ENCODE data around the gene STK32C.
A peak's percentile ranks its signal among the peaks of the same experiment; 100 is the strongest.
"Not testable (repeated sequence)": the region's sequence is repeated elsewhere in the genome, so short reads cannot be mapped to it uniquely, and the experiment has no call there.

STK32C gene

DNA sequence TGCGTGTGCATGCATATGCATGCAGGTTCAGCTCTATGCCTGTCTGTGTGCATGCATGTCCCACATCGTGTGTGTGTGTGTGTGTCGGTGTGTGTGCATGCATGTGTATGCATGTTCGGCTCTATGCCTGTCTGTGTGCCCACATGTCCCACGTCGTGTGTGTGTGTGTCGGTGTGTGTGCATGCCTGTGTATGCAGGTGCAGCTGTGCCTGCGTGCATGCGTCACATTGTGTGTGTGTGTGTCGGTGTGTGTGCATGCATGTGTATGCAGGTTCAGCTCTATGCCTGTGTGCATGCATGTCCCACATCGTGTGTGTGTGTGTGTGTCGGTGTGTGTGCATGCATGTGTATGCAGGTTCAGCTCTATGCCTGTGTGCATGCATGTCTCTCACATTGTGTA is 39.8 kb downstream of the STK32C start:
- not testable (repeated sequence) for DNase-seq (ENCODE audit: low read depth, low spot score)

DNA sequence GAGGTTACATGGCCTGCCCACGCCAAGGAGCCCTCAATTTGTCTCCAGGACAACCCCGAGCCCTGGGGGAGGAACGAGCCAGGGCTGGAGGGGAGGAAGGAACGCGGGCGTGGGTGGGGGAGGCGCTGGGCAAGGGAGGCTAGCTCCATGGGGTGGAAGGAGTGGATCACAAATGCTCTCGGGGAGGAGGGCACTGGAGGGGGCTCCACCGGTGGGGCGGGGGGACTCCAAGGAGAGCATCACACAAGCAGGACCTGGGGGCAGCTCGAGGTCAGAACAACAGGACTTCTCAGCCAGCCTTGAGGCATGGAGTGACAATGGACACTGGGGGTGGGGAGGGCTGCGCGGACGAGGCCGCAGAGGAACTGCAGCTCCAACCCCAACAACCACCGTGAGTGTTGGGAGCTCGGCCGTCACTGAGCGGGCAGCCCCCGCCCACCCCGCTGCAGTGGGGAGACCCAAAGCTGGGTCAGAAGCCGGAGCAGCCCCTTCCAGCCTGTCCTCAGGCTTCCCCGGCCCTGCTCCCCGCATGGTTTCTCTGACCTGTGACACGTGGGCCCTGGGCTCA is 41.1 kb downstream of the STK32C start:
- DNase-seq (ENCODE audit: low read depth, low spot score), result no peak

DNA sequence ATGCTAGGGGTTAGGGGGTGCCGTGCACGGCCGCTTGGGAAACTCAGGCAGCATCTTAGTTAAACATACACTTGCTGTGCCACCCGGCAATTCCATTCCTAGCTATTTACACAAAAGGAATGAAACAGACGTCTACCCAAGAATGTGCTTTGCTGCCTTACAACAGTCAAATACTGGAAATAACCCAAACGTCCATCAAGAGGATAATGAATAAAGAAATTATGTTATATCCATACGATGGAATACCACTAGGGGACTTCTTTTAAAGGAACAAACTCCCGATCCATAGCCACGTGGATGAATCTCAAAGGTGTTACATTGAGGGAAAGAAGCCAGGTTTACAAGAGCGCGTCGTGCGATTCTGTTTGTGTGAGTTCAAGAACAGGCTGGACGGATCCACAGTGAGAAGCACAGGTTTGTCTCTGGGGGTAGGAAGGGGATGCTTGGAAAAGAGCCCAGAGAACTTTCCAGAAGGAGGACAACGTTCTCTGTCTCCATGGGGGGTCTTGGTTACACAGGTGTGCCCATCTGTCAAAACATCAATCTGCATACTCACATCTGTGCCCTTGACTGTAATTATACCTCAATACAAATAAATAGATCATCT is 41.8 kb downstream of the STK32C start:
- no peak for DNase-seq (ENCODE audit: low read depth, low spot score)

DNA sequence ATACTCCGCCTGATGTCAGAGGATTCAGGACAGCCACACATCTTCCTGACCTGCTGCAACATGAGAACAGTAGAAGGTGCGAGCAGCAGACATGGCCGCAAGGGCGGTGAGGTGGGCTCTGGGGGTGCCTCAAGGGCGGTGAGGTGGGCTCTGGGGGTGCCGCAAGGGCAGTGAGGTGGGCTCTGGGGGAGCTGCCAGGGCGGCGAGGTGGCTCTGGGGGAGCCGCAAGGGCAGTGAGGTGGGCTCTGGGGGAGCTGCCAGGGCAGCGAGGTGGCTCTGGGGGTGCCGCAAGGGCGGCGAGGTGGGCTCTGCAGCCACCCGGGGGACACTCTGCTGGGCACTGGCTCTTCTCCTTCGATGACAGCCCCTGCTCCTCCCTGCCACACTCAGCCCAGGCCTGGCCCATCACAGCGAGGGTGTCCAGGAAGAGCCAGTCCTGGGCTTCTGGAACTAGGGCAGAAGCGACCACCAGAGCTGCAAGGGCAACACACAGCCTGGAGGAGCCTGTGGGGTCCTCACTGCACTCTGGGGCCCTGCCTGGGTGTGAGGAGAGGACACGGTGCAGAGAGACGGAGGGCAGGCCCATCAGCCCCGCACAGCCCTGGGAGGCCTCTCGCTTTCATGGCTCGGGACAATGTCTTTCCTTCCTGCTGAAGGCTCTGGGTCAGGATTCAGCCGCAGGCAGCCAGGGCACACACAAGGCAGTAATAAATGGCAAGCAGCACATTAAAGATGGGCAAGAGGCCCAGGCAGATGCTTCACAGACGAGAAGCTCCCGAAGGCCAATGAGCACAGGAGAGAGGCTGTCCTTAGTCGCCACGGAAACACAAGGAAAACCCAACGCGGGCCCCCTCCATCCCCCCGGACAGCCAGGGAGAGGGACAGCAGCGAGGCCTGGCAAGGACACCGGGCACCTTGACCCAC is 42.5 kb downstream of the STK32C start:
- no peak for DNase-seq (ENCODE audit: low read depth, low spot score)

DNA sequence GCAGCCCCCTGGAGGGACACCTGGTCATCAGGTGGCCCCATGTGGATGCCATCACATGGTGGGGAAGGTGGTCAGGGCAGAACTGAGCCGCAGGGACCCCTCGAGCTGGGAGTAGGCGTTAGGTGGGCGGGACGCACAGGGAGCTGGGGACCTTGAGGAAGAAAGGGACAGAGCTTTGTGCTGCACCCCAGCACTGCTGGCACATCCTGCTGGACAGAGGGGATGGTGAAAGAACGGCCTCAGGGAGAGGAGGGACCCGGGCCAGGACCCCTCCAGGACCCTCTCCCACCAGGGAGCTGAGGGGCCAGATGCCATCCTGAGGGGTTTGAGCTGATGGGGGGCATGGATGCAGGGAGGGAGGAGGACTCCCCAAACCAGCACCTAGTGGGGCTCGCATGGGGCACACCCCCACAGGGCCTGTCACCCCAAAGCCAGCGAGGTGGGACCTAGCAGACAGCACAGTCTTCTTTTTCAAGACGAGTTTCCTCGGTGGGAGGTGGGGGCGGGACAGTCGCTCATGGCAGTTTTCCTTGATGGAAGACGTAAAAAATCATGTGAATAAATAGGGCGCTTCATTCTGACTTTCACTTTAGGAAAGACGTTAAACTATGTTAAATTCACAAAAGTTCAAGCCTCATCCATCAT is 43.3 kb downstream of the STK32C start:
- DNase-seq (ENCODE audit: low read depth, low spot score), result no peak

DNA sequence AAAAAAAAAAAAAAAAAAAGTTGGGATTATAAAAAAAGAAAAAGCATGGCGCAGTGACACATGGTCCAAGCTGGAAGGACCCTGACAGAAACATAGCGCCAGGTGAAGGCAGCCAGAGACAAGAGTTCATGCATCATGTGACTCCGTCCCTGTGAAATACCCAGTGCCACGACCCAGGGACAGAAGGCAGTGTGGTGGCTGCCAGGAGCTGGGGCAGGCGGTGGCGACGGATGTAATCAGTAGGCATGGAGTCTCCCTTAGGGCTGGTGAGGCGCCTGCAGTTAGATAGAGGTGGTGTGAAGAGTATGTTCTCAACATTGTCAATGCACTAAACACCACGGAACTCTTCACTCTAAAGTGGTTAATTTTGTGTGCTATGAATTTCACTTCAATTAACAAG is 43.9 kb downstream of the STK32C start:
- DNase-seq (ENCODE audit: low read depth, low spot score), result no peak

DNA sequence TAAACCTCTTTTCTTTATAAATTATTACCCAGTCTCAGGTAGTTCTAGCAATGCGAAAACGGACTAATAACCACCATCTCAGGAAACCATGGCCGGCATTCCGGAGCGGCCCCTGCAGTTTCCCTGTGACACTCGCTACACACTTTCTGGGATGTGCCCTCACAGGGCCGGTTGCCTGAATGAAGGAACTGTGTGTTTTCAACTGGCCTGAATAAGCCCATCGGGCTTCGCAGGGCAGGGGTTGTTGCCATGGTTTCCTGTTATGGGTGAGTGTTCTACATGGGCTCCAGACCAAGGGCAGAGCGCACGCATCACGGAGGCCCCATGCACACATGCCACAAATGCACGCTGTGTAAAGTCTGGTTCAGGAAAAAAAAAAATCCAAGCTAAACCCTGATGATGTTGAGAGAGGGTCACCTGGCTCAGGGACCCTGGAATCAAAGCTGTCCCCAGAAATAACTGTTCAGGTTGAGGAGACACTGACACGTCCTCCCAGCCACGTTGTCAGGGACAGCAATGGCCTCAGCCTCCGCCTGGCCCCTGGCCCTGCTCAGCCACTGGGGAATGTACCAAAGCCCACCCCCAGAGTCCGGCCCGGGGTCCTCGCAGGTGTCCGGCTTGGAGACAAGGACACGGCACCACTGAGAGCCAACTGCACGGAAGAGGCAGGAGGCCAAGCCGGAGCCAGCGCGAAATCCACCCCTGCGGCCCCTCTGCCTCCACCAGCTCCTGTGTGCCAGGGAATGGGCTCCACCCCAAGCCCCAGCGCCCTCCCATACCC is 47.9 kb downstream of the STK32C start:
- no peak for DNase-seq (ENCODE audit: low read depth, low spot score)

DNA sequence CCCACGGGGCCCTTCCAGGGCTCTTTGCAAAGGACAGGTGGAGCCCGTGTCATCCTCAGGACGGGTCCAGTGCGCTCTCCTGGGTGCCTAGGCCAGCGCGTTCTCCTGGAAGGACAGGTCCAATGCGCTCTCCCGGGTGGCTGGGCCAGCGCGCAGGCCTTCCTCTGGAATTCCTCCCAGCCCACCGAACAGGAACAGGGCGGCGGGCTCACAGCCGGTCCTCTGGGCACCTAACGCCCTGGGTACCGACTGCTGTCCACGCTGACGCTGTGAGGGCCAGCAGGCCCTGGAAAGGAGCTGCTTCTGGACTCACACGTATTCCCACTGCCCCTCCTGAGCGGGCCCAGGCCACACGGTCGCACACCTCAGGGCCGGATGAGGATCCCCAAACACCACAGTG is 49.3 kb downstream of the STK32C start:
- no peak for DNase-seq (ENCODE audit: low read depth, low spot score)

DNA sequence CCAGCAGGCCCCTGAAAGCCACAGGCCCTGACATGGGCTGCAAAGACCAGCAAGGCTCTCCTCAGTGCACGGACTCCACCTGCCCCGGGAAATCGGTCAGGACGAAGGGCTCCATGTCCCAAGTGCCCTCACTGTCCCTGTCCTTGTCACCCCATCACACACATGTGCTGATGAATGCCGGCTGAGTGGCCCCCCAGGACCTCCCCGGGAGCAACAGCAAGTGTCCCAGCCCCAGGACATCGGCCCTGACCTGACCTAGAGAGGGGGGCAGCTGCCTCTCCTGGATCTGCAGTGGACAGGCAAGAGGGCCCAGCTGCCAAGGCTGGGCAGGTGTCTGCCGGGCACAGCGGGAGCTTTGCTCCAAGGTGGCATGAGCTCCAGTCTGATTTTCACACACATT is 49.8 kb downstream of the STK32C start:
- no peak for DNase-seq (ENCODE audit: low read depth, low spot score)

DNA sequence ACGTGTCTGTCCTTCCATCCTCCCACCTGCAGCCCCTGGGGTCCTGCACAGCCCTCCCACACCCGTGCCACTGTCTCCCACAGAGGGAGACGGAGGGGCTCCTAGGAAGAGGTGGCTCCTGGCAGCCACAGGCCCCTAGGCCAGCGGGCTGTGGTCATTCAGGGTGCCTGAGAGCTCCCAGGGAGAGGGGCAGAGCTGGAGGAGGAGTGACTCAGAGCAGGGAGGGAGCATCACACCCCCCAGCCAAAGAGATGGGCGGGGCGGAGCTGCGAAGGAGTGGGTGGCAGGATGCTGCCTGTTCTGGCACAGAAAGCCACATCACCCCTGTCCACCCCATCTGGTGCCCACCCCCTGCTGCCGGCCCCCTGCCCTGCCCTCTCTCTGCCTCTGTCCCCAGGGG is 50.5 kb downstream of the STK32C start:
- DNase-seq (ENCODE audit: low read depth, low spot score), result no peak

DNA sequence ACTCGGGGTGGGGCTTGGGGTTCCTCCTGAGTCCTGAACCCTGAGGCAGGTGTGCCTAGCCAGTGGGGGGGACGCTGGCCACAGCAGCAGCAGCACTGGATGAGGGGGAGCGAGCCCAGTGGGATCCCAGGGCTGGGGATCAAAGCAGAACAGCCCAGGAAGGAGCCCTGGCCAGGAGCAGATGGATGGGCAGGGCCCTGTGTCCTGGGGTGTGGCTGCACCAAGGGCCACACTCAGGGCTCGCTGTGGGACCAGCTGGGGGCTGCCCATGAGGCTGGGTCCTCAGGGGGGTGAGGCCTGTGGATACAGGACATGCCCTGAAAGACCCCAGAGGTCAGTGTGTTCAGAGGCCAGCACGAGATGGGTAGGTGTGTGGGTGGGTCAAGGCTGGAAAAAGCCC is 50.9 kb downstream of the STK32C start:
- no peak for DNase-seq (ENCODE audit: low read depth, low spot score)

DNA sequence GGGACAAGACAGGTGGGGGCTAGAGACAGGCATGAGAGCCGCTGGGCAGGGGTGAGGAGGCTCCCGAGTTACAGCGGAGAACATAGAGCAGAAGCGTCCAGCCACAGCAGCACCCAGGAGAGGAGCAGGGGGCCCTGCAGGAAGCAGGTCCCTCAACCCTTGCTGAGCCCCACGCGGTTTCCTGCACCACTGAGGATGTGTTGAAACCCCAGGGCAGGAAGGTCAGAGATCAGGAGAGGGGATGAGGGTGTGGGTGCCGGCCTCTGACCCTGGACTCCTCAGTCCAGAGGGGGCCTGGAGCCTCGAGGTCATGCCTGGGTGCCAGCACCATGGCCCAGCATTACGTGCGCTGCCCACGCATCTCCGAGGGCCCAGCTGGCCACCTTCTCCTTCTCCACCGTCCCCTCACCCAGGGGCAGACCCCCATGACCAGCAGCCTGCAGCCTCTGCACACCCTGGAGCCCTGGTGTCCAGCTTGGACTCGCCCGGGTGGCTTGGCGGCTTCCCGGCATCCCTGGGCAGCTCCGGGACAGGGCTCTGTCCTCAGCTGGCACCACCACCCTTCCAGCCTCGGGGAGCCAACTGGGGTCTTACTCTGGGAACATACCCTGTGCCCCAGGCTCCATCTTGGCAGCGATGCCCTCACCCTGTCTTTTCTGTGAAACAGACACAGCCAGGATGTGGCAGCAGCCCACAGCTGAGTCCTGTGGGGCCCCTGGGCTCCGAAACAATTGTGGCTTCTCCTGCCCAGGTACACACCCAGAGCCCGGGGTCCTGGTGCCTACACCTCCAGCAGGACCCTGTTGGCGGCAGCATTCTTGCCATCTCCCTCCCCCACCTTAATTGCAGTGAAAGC is 52.0 kb downstream of the STK32C start:
- DNase-seq (ENCODE audit: low read depth, low spot score), result no peak

DNA sequence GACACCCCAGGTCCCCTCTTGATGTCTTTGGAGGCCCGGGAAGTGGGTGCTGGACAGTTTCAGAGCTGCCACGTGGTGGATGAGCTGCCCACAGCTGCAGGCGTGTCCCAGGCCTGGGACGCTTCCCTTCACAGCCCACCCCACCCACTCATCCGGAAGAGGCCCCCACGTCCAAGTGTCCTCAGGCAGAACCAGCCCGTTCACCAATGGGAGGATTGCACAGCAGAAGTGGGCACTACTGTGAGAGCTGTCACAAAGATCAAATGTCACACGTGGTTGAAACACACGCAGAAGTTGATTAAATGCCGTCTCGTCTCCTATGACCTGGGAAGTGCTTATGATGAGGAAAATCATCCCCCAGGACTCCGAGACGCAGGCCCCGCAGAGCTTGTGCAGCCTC is 52.9 kb downstream of the STK32C start:
- DNase-seq (ENCODE audit: low read depth, low spot score), result no peak

DNA sequence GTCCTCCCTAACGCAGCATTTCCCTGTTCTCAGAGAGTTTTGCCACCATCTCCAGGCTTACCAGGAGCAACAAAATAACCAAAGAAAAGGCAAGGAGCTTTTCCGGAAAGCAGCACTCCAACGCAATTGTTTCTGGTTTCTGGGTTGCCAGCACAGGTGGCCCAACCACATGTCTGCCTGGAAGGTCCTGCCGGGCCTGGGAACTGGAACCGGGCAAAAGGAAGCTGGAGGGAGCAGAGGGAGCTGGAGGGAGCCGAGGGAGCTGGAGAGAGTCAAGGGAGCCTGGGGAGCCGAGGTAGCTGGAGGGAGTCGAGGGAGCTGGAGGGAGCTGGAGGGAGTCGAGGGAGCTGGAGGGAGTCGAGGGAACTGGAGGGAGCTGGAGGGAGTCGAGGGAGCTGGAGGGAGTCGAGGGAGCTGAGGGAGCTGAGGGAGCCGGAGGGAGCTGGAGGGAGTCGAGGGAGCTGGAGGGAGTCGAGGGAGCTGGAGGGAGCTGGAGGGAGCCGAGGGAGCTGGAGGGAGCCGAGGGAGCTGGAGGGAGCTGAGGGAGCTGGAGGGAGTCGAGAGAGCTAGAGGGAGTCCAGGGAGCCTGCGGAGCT is 54.6 kb downstream of the STK32C start:
- DNase-seq (ENCODE audit: low read depth, low spot score), result peak; percentile 17

DNA sequence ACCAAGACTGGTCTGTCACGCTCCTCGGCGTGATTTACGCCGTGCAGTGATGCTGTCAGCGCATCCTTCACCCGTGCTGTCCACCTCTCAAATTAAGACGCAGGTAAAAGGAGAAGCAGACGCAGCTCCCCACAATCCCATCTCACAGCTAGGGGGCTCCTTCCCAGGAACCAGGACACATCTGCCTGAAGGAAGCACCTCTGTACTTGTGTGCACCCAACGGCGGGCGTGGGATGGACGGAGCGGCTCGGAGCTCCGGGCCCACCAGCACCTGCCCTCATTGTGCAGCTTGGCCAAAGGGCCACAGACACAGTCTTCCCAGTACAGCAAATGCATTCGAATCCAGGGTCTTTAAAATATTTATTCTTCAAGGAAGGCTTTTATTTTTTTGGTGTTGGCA is 55.3 kb downstream of the STK32C start:
- DNase-seq (ENCODE audit: low read depth, low spot score), result no peak

DNA sequence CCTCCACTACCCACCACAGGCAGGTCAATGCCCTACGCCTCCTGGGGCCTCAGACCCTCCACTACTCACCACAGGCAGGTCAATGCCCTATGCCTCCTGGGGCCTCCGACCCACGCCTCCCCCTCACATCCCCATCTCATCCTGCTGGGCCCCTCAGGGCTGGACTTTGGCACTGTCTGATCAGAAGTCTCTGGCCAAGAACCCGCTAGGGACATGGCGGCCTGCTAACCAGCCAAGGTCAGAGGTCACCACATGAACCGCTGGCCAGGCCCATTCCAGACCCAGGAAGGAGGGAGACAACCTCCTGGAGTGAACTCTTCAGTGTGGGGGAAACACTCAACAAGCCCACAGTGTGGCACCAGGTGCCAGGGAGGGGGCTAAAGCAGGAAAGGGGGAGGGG is 55.8 kb downstream of the STK32C start:
- no peak for DNase-seq (ENCODE audit: low read depth, low spot score)

DNA sequence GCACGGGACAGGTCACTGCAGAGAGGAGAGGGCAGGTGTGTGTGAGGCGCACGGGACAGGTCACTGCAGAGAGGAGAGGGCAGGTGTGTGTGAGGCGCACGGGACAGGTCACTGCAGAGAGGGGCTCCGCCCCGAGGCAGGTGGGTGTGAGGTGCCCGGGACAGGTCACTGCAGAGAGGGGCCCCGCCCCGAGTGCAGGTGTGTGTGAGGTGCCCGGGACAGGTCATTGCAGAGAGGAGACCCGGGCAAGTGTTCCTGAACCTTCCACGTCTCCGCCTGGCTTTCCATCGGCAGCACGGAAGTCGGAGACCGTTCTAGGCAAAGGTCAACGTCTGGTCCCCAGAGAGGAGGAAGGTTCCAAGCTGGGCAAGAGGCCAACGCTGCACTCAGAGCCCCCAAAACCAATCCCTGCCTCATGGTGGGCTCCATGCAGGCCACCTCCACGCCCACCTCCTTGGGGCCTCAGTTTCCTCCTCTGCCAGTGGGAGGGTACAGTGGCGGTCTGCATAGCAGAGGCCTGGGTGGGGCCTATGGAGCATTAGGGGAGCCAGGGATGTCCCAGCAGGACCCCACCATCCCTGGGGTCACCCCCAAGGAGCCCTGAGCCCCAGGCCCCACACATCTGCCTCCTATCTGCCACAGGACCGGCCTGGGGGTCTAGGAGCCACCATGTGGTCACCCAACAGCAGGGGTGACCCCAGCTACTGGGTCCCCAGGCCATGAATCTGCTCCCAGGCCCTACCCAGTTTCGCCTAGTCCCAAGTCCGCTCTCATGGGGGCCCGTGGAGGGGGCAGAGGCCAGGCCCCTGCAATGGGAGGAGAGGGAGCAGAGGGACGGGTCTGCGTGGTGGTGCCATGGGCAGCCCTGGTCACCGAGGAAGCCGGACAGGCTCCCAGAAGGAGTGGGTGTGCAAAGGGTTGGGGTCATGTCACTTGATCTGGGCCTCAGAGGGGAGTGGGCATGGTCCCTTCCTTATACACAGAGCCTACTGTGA is 57.0 kb downstream of the STK32C start:
- DNase-seq (ENCODE audit: low read depth, low spot score), result no peak

DNA sequence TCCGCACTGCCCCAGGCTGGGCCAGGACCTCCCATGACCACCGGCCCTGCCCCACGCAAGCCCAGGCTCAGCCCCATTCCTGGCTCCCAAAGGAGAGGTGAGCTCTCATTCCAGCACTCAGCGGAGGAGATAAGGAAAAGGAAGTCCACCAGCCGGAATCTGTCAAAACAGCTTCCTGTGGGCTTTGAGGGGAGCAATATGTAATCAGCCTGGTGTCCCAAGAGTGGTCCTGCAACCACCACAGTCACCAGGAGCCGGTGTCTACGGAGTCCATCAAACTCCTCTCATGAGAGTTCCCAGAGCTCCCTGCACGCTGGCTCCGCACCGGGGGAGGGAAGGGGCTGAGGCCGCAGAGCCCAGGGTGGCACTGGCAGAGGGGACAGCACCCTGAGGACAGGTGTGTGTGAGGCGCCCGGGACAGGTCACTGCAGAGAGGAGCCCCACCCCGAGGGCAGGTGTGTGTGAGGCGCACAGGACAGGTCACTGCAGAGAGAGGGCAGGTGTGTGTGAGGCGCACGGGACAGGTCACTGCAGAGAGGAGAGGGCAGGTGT is 57.9 kb downstream of the STK32C start:
- no peak for DNase-seq (ENCODE audit: low read depth, low spot score)

DNA sequence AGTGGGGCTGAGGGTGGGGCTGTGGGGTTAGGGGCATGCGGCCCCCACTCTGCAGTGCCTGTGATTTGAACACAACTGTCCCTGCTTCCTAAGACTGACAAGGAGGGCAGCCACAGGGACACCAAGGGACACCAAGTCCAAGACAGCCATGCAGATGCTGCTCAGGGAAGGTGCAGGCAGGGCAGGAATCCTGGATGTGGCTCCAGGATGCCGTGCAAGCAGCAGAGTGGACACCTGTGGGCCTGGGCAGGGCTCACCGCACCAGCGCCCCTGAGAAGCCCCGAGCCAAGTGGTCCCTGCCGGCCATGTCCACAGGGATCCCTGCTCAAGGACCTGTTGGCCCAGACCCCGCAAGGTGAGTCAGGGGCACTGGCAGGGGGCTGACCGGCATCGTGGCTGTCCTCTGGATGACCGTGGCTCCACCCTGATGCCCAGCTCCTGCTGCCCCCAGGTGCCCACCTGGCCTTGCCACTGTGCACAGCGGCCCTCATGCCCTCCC is 58.5 kb downstream of the STK32C start:
- DNase-seq (ENCODE audit: low read depth, low spot score), result no peak

All from iPS DF 19.7 (cell line).